Sigmoid colon (tissue), 7 donors: Measurements from ENCODE around the gene MYEOV. TPM values are rescaled to one million over a fixed set of nuclear protein-coding genes. Genes with fewer than 3 reads are reported as not detected.

ENCODE experiments used
- DNase-seq: peaks from one replicate; pipeline ENCODE4 v3.0.0-alpha.2; 2019
- H3K27ac ChIP-seq, 4 donors: fragments of 200-600 bp; sonication (generic); one replicate each; pipeline ENCODE4 v1.5.1; 2016 to 2019; ENCODE audit warnings: mild to moderate bottlenecking in 1 of 4
- H3K27me3 ChIP-seq, 3 donors: fragments of 200-600 bp; sonication (generic); one replicate each; pipeline ENCODE4 v1.5.1; 2019; ENCODE audit warnings: mild to moderate bottlenecking in 1 of 3
- H3K36me3 ChIP-seq, 4 donors: fragments of 200-600 bp; sonication (generic); one replicate each; pipeline ENCODE4 v1.5.1; 2016 to 2019
- H3K4me1 ChIP-seq, 4 donors: fragments of 200-600 bp; sonication (generic); one replicate each; pipeline ENCODE4 v1.5.1; 2017 to 2019
- H3K4me3 ChIP-seq, 4 donors: fragments of 200-600 bp; sonication (generic); one replicate each; pipeline ENCODE4 v1.5.1; 2017 to 2019; ENCODE audit warnings: mild to moderate bottlenecking in 2 of 4, moderate library complexity in 1 of 4
- H3K9me3 ChIP-seq, 4 donors: fragments of 200-600 bp in 3 of 4; sonication (generic) in 3 of 4; one replicate each; pipeline versions ENCODE4 v1.5.1 to v1.6.1; 2013 to 2019
- EP300 ChIP-seq, 4 donors: sonication (generic); formaldehyde crosslinking; IDR thresholded peaks; one replicate each; pipeline ENCODE4 v1.6.1; 2017; ENCODE audit warnings: antibody characterized with exemption in 4 of 4
- POLR2A ChIP-seq, 2 donors: fragments of 450-650 bp; IDR thresholded peaks; one replicate each; pipeline ENCODE4 v1.6.1; 2016; ENCODE audit warnings: antibody characterized with exemption in 2 of 2, mild to moderate bottlenecking in 2 of 2, moderate library complexity in 2 of 2
- POLR2AphosphoS5 ChIP-seq, 4 donors: sonication (generic); formaldehyde crosslinking; IDR thresholded peaks; one replicate each; pipeline ENCODE4 v1.6.1; 2017; ENCODE audit warnings: antibody characterized with exemption in 4 of 4
- WGBS, 2 donors: extraction: QIAGEN DNeasy Blood & Tissue Kit; methylation state at CpG; one replicate each; pipeline ENCODE4 v1.1.7; 2013; 5-methylcytosine and 5-hydroxymethylcytosine counted together
- intact Hi-C: fragments of 100-400 bp; cut with DNase I; formaldehyde crosslinking; loops from one replicate; pipeline ENCODE4 v1.15.1; 2023
- polyA plus RNA-seq, 3 donors: library from polyadenylated mRNA; stranded (reverse); fragments of 200-250 nt; gene quantifications; one replicate each; pipeline ENCODE4 v1.2.3, GENCODE V29; 2013
- total RNA-seq, 4 donors: library from RNA; depleted of rRNA; stranded (reverse); fragments of >200 nt; gene quantifications; one replicate each; pipeline ENCODE4 v1.1.0, GENCODE V29; 2016
- TF ChIP-seq, protein P1 (sequence below), 4 experiments: fragments of 450-650 bp in 3 of 4; fragments of 200-600 bp in 1 of 4; IDR thresholded peaks; one replicate each; pipeline ENCODE4 v1.5.1; 2016 to 2019; ENCODE audit warnings: antibody characterized with exemption in 4 of 4, mild to moderate bottlenecking in 3 of 4, moderate library complexity in 2 of 4
- donor health status: healthy with polysubstance abuse.
- donor health status: Bipolar disorder and iron deficiency.
- donor health status: healthy.

The MYEOV gene
- total and polyA plus RNA-seq, 7 donors, result 1.2 to 11.1 (median 10.1) TPM; not detected in 4

DNA sequence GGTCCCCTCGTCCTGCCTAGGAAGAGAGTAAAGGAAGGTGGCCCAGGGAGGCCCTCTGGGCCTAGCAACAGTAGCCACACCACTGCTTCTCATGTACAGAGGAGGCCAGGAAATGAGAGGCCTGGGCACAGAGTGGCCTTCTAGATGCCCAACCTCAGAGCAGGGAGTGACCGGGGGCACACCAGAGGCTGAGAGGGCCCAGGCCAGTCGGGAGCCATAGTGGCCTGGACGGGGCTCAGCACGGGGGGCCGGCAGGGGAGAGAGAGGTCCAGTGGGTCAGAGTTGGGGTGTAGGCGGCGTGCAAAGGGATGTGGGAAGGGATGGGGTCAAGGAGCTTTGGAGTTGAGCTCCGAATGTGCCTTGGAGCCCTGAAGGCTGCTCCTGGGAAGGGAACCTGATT lies 25.0 kb upstream of the MYEOV start:
- TF ChIP-seq EP300 (IDR thresholded peaks at IDR 0.05) (no peak), POLR2AphosphoS5 (IDR thresholded peaks at IDR 0.05) (no peak), POLR2A (IDR thresholded peaks at IDR 0.05) (no peak)
- TF ChIP-seq, protein P1, sequence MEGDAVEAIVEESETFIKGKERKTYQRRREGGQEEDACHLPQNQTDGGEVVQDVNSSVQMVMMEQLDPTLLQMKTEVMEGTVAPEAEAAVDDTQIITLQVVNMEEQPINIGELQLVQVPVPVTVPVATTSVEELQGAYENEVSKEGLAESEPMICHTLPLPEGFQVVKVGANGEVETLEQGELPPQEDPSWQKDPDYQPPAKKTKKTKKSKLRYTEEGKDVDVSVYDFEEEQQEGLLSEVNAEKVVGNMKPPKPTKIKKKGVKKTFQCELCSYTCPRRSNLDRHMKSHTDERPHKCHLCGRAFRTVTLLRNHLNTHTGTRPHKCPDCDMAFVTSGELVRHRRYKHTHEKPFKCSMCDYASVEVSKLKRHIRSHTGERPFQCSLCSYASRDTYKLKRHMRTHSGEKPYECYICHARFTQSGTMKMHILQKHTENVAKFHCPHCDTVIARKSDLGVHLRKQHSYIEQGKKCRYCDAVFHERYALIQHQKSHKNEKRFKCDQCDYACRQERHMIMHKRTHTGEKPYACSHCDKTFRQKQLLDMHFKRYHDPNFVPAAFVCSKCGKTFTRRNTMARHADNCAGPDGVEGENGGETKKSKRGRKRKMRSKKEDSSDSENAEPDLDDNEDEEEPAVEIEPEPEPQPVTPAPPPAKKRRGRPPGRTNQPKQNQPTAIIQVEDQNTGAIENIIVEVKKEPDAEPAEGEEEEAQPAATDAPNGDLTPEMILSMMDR (IDR thresholded peaks at IDR 0.05), result no peak
- Histone ChIP-seq H3K4me3 (no peak overlapping the region), H3K9me3 (no peaks in the 10 kb centered on the region), H3K4me1 (no peaks in the 10 kb centered on the region), H3K27me3 (peaks cover 0 to 4% (median 0%) of the 10 kb centered on the region in 3 donors), H3K27ac (no peak overlapping the region), H3K36me3 (no peaks in the 10 kb centered on the region)
- DNase-seq, result no peak
- intact Hi-C loops, result no loop called here
- 92 to 93% methylated on average over 9 of the region's 9 CpGs for WGBS, 2 donors

GRCh38 chr11:69269388-69269787 lies 24.6 kb upstream of the MYEOV start:
- no peak overlapping the region for H3K27ac ChIP-seq
- TF ChIP-seq EP300 (IDR thresholded peaks at IDR 0.05), result no peak
- H3K27me3 ChIP-seq, result peaks cover 0 to 4% (median 0%) of the 10 kb centered on the region in 3 donors
- H3K9me3 ChIP-seq, result no peaks in the 10 kb centered on the region
- WGBS, 2 donors, result 76 to 84% methylated on average over 4 of the region's 4 CpGs
- H3K4me3 ChIP-seq, result no peak overlapping the region
- H3K4me1 ChIP-seq, result no peaks in the 10 kb centered on the region
- no peak for DNase-seq
- intact Hi-C loops, result no loop called here
- no peaks in the 10 kb centered on the region for H3K36me3 ChIP-seq

- Histone ChIP-seq H3K4me3 (no peak overlapping the region), H3K36me3 (no peaks in the 10 kb centered on the region), H3K27me3 (peaks cover 0 to 4% (median 0%) of the 10 kb centered on the region in 3 donors), H3K27ac (no peak overlapping the region), H3K4me1 (no peaks in the 10 kb centered on the region), H3K9me3 (no peaks in the 10 kb centered on the region)
- intact Hi-C loops, result no loop called here
- DNase-seq, result no peak
- 93 to 94% methylated on average over 21 of the region's 21 CpGs for WGBS, 2 donors
- TF ChIP-seq, protein P1 (IDR thresholded peaks at IDR 0.05), result no peak
- TF ChIP-seq EP300 (IDR thresholded peaks at IDR 0.05), result no peak
- no peak for TF ChIP-seq POLR2AphosphoS5 (IDR thresholded peaks at IDR 0.05)
- no peak for TF ChIP-seq POLR2A (IDR thresholded peaks at IDR 0.05)
These were observed 23.8 kb upstream of the MYEOV start for GRCh38 chr11:69269926-69270697.

DNA sequence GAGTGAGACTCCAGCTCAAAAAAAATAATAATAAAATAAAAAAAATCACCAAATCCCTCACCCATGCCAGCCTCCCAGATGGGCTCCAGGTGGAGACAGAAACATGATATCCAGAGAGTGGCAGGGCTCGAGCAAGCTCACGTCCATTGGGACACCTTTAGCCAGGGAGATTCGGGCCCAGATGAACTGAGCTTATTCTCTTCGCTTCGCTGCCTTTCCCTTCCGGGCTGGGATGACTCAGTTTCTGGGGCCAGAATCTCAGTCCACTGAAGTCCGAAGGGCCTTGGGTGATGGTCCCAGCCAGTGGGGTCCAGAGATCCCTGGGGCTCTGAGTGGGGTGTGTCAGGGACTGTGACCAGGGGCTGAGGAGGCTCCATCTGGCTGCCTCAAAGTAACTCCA lies 23.0 kb upstream of the MYEOV start:
- TF ChIP-seq EP300 (IDR thresholded peaks at IDR 0.05) (no peak), POLR2A (IDR thresholded peaks at IDR 0.05) (no peak), POLR2AphosphoS5 (IDR thresholded peaks at IDR 0.05) (no peak)
- TF ChIP-seq, protein P1 (IDR thresholded peaks at IDR 0.05), result no peak
- Histone ChIP-seq H3K4me1 (no peaks in the 10 kb centered on the region), H3K4me3 (no peak overlapping the region), H3K36me3 (no peaks in the 10 kb centered on the region), H3K27ac (no peak overlapping the region), H3K9me3 (no peaks in the 10 kb centered on the region), H3K27me3 (peaks cover 0 to 1% (median 0%) of the 10 kb centered on the region in 3 donors)
- intact Hi-C loops, result no loop called here
- WGBS, 2 donors, result 93 to 95% methylated on average over 7 of the region's 7 CpGs
- no peak for DNase-seq

- TF ChIP-seq, protein P1 (IDR thresholded peaks at IDR 0.05), result no peak
- TF ChIP-seq POLR2AphosphoS5 (IDR thresholded peaks at IDR 0.05) (no peak), POLR2A (IDR thresholded peaks at IDR 0.05) (no peak), EP300 (IDR thresholded peaks at IDR 0.05) (no peak)
These were observed 21.9 kb upstream of the MYEOV start for GRCh38 chr11:69272055-69272454.

More at GRCh38 chr11:69272055-69272454, 21.9 kb upstream of the MYEOV start:
- Histone ChIP-seq H3K4me1 (no peaks in the 10 kb centered on the region), H3K27ac (no peak overlapping the region), H3K36me3 (no peaks in the 10 kb centered on the region), H3K4me3 (no peak overlapping the region), H3K27me3 (no peaks in the 10 kb centered on the region), H3K9me3 (no peaks in the 10 kb centered on the region)
- intact Hi-C loops, result no loop called here
- WGBS, 2 donors, result 94 to 96% methylated on average over 3 of the region's 3 CpGs
- no peak for DNase-seq
